Muscle layer of duodenum (tissue), 2 donors: Measurements from ENCODE around the gene NDOR1.
"Not testable (repeated sequence)": the region's sequence is repeated elsewhere in the genome, so short reads cannot be mapped to it uniquely, and the experiment has no call there.

Experiments used
- H3K27ac ChIP-seq: one replicate; pipeline ENCODE4 v1.7.0; 2013; ENCODE audit warnings: mild to moderate bottlenecking, low read length
- H3K27me3 ChIP-seq: one replicate; pipeline ENCODE4 v1.7.0; 2013; ENCODE audit warnings: low read depth, mild to moderate bottlenecking, control low read depth, low read length
- H3K36me3 ChIP-seq, 2 donors: one replicate each; pipeline ENCODE4 v1.7.0; 2013; ENCODE audit warnings: low read length in 2 of 2, control low read depth in 1 of 2, mild to moderate bottlenecking in 1 of 2; ENCODE audit not compliant: insufficient read depth in 2 of 2, control insufficient read depth in 1 of 2
- H3K4me1 ChIP-seq, 2 donors: one replicate each; pipeline ENCODE4 v1.7.0; 2013; ENCODE audit warnings: low read length in 2 of 2, mild to moderate bottlenecking in 2 of 2, control low read depth in 1 of 2, moderate library complexity in 1 of 2; ENCODE audit not compliant: insufficient read depth in 2 of 2, control insufficient read depth in 1 of 2
- H3K4me3 ChIP-seq, 2 donors: one replicate each; pipeline ENCODE4 v1.7.0; 2013; ENCODE audit warnings: low read length in 2 of 2, low read depth in 1 of 2, mild to moderate bottlenecking in 1 of 2
- H3K9me3 ChIP-seq, 2 donors: one replicate each; pipeline ENCODE4 v1.7.0; 2013; ENCODE audit warnings: low read length in 2 of 2, control low read depth in 1 of 2, mild to moderate bottlenecking in 1 of 2; ENCODE audit not compliant: control insufficient read depth in 1 of 2
- donor health status: healthy.

NDOR1 gene

DNA sequence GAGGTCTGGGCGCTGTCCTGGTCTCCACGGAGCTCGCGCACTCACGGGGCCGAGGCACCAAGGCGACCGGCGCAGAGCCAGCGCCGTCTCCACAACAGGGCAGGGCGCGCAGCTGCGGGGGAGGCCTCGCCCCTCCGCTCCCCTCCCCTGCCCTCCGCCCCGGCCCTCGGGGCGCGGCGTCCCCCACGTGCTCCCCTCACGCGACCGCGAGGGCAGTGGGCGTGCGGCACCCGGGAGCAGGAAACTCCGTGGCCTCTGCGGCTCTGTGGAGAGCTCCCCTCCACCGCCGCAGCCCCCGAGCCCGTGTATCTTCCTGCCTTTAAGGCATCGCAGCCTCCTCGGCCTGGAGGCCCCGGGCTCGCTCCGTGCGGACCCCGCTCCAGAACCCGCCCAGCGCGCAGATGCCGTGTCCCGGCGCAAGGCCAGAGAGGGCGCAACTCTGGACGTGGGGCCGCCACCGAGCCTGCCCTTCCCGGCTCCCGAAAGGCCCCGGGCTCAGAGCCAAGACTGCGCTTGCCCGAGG lies 34.9 kb downstream of the NDOR1 start:
- Histone ChIP-seq H3K27ac (peak overlapping the region; percentile 69), H3K27me3 (no peaks in the 10 kb centered on the region), H3K36me3 (peaks cover 0 to 10% of the 10 kb centered on the region in 2 donors), H3K4me3 (peak overlapping the region; percentile 39 to 83), H3K9me3 (no peaks in the 10 kb centered on the region), H3K4me1 (peaks cover 0 to 64% of the 10 kb centered on the region in 2 donors)

DNA sequence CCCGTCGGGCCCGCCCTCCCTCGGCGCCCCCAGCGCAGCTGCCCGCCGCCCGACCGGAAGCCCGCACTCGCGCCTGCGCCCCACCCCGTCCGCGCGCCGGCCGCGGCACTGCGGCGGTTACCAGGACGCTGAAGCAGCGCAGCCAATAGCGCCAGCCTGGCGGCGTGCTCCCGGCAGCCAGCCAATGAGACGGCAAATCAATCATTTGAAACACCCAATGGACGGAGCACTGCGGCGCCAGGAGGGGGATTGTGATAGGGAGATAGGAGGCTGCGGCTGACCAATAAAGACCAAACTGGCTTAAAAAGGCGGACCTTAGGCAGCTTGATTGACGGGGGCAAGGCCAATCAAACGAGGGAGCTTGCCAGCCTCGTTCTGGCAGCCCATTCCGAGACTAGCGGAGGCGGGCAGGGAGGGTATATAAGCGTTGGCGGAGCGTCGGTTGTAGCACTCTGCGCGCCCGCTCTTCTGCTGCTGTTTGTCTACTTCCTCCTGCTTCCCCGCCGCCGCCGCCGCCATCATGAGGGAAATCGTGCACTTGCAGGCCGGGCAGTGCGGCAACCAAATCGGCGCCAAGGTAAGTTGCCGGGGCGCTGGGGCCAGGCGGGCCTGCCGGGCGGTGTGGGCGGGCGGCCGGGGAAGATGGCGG lies 35.5 kb downstream of the NDOR1 start, which contains the start of gene TUBB4B:
Gene TUBB4B, plus strand, starts transcription at position 447 of the 649 bp plus-strand sequence. Its CDS starts 74 bp downstream, at position 521.
- Histone ChIP-seq H3K4me1 (peaks cover 0 to 58% of the 10 kb centered on the region in 2 donors), H3K27ac (peak within 1 kb of the TSS; percentile 79), H3K4me3 (peak within 1 kb of the TSS; percentile 74 to 83), H3K9me3 (no peaks in the 10 kb centered on the region), H3K27me3 (no peaks in the 10 kb centered on the region), H3K36me3 (peaks cover 0 to 10% of the 10 kb centered on the region in 2 donors)

DNA sequence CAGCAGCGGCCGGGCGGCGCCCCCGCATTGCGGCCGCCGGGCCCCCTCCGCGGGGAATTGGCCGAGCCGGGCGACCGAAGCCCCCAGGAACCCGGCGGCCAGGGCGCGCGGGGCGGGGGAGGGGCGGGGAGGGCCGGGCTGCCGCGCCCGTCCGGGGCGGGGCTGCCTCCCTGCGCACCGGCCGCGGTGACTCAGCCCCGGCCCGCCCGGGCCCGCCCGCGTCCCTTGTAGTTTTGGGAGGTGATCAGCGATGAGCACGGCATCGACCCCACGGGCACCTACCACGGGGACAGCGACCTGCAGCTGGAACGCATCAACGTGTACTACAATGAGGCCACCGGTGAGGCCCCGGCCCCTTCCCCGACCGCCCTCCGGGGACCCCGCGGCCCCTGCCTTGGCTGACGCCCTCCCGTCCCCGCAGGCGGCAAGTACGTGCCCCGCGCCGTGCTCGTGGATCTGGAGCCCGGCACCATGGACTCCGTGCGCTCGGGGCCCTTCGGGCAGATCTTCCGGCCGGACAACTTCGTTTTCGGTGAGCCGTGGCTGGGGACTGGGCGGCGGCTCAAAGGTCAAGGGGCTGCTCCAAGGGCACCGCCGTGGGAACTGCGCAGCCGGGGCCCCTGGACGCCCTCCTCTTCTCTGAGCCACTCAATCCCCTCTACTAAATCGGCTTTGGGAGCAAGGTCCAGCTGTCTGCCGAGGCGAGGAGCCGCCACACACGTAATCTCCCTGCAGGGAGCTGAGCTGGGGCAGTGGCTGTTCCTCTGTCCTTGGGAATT lies 36.2 kb downstream of the NDOR1 start:
- Histone ChIP-seq H3K36me3 (peaks cover 0 to 10% of the 10 kb centered on the region in 2 donors), H3K27me3 (no peaks in the 10 kb centered on the region), H3K4me3 (peak overlapping the region; percentile 74 to 82), H3K4me1 (peaks cover 0 to 51% of the 10 kb centered on the region in 2 donors), H3K9me3 (no peaks in the 10 kb centered on the region), H3K27ac (peak overlapping the region; percentile 79)

DNA sequence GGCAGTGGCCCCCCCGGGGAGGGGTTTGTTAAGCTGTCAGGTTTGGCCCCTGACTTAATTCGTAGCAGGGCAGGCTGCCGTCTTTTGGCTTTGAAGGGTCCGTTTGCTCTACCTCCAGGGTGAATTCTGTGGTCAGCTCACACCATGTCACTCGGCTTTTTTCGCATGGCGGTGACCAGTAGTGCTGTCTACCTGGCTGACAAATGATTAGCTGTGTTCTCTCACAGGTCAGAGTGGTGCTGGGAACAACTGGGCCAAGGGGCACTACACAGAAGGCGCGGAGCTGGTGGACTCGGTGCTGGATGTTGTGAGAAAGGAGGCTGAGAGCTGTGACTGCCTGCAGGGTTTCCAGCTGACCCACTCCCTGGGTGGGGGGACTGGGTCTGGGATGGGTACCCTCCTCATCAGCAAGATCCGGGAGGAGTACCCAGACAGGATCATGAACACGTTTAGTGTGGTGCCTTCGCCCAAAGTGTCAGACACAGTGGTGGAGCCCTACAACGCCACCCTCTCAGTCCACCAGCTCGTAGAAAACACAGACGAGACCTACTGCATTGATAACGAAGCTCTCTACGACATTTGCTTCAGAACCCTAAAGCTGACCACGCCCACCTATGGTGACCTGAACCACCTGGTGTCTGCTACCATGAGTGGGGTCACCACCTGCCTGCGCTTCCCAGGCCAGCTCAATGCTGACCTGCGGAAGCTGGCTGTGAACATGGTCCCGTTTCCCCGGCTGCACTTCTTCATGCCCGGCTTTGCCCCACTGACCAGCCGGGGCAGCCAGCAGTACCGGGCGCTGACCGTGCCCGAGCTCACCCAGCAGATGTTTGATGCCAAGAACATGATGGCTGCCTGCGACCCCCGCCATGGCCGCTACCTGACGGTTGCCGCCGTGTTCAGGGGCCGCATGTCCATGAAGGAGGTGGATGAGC lies 37.0 kb downstream of the NDOR1 start:
- H3K27me3 ChIP-seq, result no peaks in the 10 kb centered on the region
- peaks cover 0 to 43% of the 10 kb centered on the region in 2 donors for H3K4me1 ChIP-seq
- peak overlapping the region; percentile 74 to 82 for H3K4me3 ChIP-seq
- H3K36me3 ChIP-seq, result peaks cover 0 to 10% of the 10 kb centered on the region in 2 donors
- H3K9me3 ChIP-seq, result no peaks in the 10 kb centered on the region
- H3K27ac ChIP-seq, result peak overlapping the region; percentile 79

DNA sequence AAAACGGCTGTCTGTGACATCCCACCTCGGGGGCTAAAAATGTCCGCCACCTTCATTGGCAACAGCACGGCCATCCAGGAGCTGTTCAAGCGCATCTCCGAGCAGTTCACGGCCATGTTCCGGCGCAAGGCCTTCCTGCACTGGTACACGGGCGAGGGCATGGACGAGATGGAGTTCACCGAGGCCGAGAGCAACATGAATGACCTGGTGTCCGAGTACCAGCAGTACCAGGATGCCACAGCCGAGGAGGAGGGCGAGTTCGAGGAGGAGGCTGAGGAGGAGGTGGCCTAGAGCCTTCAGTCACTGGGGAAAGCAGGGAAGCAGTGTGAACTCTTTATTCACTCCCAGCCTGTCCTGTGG lies 37.7 kb downstream of the NDOR1 start:
- H3K27ac ChIP-seq, H3K9me3 ChIP-seq, H3K27me3 ChIP-seq: not testable (repeated sequence)
- Histone ChIP-seq H3K4me3 (peak overlapping the region in 1 of 2 donors; percentile 33), H3K36me3 (peaks cover 0 to 10% of the 10 kb centered on the region in 2 donors), H3K4me1 (peaks cover 0 to 36% of the 10 kb centered on the region in 2 donors)

DNA sequence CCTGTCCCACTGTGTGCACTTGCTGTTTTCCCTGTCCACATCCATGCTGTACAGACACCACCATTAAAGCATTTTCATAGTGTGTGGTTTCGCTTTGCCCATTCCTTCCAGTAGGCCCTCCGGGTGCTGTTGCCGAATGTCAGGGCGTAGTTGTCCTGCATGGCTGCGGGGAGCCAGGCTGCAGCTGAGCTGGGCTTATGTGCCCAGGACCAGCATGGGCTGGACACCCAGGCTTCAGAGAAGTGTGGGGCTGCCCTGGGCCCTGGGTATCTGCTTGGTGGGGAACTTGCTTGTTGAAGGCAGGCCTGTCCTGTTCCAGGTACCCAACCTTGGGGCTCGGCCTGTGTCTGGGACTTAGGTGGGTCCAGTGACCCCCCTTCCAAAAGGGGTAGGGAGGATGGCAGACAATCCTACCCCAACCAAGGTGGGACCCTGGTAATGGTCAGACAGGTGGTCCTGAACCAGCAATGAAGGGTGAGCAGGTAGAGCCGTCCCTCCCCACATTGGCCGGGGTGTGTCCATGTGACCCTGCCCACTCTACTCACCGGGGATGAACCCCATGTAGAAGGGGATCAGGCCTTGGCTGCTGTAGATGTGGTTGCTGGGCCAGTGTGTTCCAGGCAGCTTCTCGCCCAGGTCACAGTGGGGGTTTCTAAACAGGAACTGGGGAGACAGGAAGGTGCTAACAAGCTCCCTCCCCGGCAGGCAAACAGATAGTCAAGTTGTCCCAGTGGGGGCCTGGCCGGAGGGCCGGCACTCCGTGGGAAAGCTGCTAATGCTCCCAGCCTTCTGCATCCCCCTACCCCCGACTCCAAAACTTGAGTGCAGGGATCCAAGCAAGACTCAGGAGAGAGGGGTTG lies 38.4 kb downstream of the NDOR1 start:
- Histone ChIP-seq H3K9me3 (no peaks in the 10 kb centered on the region), H3K36me3 (peaks cover 0 to 10% of the 10 kb centered on the region in 2 donors), H3K4me1 (peaks cover 0 to 30% of the 10 kb centered on the region in 2 donors), H3K27me3 (no peaks in the 10 kb centered on the region), H3K4me3 (peak overlapping the region in 1 of 2 donors; percentile 33), H3K27ac (no peak overlapping the region)

DNA sequence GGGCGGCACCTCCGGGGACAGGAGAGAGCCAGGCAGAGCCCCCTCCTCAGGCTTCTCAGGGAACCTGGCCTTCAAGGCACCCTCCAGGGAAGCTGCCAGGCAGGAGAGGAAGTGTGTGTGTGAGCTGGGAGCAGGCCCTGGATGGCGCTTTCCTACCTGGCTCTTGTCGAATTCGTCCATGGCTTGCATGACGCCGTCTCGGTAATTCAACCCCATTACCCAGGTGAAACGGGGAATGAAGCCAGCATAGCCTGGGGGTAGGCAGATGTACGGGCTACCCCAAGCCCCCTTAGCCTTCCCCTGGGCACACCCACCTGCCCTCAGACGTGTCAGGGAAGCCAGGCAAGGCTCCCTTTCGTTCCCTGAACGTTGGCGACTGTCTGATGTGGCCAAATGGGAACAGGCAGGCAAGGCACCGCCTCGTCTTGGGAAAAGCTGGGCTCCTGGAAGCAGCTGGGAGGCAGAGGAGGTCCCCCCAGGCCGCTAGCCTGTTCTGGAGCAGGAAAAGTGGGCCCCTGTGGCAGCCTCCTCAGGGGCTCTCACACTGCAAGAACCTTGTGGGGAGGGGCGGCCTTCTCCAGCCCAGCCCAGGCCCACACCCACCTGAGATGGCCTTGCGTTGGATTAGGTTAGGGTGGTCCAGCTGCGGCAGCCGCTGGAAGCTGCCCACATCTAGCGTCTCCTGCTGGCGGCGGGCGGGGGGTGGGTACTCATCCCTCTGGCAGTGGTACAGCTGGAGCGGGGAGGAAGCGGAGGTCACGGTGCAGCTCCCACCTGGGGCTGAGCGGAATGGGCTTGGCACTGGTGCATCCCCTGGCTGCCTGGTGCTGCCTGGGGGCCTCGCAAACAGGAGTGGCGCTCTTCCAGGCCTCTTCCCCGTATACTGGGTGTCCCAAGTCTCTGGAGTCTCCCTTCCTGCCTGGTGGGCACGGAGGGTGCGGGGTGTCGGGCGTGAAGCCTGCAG lies 39.3 kb downstream of the NDOR1 start:
- Histone ChIP-seq H3K4me1 (peaks cover 0 to 22% of the 10 kb centered on the region in 2 donors), H3K27ac (no peak overlapping the region), H3K27me3 (no peaks in the 10 kb centered on the region), H3K9me3 (no peaks in the 10 kb centered on the region), H3K4me3 (no peak overlapping the region), H3K36me3 (peaks cover 0 to 10% of the 10 kb centered on the region in 2 donors)

DNA sequence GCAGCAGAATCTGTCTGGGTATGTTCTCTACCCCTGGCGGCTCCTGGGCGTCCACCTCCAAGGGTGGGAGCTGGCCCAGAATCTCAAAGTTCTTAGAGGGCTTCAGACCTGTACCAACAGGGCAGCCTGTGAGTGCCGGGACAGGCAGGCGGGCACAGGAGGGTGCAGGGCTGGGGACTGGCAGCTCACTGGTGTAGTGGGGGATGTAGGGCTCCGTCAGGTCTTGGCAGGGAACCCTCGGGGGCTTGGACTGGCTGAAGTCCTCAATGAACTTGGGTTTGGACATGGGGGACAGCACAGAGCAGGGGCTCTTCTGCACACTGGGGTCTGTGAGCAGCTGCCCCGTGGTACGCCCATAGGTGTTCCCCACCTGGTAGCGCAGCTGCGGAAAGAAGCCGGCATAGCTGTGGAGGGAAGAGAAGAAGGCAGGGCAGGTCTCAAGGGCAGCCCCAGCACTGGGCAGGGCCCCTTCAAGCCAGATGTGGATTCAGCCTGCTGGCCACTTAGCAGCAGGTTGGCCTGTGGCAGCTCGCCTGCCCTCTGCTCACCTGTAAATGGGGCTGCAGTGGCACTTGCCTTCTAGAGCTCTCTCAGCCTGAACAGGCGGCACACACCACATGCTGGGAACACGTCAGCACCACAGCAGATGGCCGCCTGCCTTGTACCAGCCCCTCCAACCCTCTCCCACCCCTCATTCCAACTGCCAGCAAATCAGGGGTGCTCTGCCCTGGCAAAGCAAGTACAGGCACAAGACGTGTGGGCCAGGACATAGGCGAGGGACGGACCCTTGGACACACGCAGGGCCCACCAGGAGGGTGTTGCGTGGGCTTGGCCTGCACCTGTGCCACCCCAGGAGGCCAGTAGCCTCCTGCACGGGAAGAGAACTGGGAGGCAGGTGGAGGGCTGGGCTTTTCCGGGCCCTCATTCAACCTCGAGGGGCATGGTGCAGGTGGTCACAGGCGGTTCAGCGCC lies 40.2 kb downstream of the NDOR1 start:
- H3K9me3 ChIP-seq, result no peaks in the 10 kb centered on the region
- H3K4me3 ChIP-seq, result no peak overlapping the region
- H3K27ac ChIP-seq, result no peak overlapping the region
- no peaks in the 10 kb centered on the region for H3K27me3 ChIP-seq
- H3K36me3 ChIP-seq, result peaks cover 0 to 10% of the 10 kb centered on the region in 2 donors
- peaks cover 0 to 22% of the 10 kb centered on the region in 2 donors for H3K4me1 ChIP-seq
